HG03460 (cell line): Measurements from ENCODE around the gene LEPROT.
"Not testable (repeated sequence)": the region's sequence is repeated elsewhere in the genome, so short reads cannot be mapped to it uniquely, and the experiment has no call there.

ENCODE experiments used
- ATAC-seq: cut with Tn5 transposase; IDR thresholded peaks from one replicate; pipeline ENCODE4 v1.9.1; 2021; ENCODE audit not compliant: unreplicated experiment

The LEPROT gene, protein sequence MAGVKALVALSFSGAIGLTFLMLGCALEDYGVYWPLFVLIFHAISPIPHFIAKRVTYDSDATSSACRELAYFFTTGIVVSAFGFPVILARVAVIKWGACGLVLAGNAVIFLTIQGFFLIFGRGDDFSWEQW

GRCh38 chr1:65420590-65421350 lies at the start of gene LEPROT, which contains the start of gene LEPR:
LEPROT (plus strand) TSS chr1:65420668; CDS start chr1:65420725, 57 bp downstream.
LEPR (plus strand) TSS chr1:65420668; CDS start chr1:65565566, 144,898 bp downstream.
- peak; percentile 49 for ATAC-seq

- no peak for ATAC-seq
Observed at GRCh38 chr1:65371544-65371943, 48.9 kb upstream of the LEPROT start.

GRCh38 chr1:65372557-65372956 lies 47.9 kb upstream of the LEPROT start:
- ATAC-seq, result no peak

- ATAC-seq, result no peak
Observed at GRCh38 chr1:65377496-65378246, 42.8 kb upstream of the LEPROT start.

DNA sequence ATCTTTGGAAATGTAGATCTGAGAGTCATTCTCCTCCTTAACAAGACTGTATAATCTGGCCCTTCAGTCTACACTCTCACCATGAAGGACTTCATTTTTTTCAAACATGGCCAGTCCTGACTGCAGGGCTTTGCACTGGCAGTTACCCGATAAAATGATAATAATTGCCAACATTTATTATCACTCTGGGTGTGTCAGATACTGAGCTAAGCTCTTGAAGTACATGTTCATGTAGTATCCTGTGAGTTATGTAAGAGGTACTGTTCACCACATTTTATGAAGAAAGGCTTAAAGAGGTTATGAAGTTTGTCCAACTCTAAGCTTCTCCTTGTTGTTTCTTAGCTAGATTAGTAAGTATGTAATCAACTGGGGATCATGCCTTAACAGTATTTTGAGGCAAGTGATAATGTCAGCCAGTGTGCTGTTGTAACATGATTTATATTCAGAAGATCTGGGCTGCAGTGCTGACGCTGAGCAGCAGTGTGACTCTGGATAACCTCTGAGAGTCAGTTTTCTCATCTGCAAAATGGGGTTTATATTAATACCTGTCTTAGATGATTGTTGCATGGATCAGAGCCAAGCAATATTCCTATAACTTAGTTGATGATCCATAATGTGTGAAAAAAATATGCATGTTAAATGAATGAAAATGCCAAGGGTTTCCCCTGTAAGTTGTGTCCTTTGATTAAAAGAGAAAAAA lies 42.1 kb upstream of the LEPROT start:
- no peak for ATAC-seq

GRCh38 chr1:65384426-65384825 lies 36.0 kb upstream of the LEPROT start:
- not testable (repeated sequence) for ATAC-seq

DNA sequence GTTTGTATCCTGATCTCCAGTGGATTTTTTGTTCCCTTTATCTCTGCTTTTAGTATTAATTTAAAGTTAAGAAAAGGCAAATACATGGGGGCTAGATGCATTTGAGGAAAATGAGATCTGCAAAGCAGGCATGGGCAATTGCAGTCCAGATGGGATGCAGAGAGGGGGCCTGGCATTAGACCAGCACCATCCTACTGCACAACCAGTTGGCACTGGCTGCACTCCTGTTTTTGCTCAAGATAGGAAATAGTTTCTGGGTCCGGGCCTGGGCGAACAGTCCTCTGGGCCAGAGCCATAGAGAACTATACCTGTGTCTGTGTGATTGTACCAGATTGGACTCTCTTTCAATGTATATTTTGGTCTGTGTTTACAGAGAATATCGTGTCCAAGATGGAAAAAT lies 34.0 kb upstream of the LEPROT start:
- no peak for ATAC-seq

- no peak for ATAC-seq
Observed at GRCh38 chr1:65387821-65388220, 32.6 kb upstream of the LEPROT start.

DNA sequence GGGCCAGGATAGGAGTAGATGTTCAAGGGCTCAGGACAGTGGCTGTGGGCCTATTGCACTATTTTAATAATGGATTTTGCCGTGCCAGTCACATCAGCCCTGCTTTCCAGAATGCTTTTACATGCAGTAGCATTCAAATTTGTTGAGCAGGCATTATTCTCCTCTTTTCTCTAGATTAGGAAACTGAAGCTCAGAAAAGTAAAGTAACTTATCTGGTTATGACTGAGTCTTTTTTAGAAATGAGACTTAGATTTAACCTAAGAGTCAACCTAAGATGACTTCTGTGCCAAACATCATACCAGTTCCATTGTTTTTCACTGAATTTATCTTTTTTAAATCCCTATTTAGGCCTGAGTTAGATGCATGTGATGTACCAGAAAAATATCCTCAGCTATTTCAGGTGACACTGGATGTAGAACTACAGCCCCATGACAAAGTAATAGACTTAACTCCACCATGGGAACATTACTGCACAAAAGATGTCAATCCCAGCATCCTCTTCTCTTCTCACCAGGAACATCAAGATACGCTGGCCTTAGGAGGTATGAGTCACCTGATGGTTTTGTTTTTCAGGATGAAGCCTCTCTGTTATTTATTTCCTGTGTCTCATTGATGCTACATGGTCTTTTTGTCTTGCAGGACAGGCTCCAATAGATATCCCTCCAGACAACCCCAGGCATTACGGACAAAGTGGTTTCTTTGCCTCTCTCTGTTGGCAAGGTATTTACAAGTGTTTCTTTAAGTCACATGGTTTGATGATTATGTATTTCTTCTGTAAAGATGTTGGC lies 31.4 kb upstream of the LEPROT start:
- no peak for ATAC-seq

- ATAC-seq, result no peak
Observed at GRCh38 chr1:65392497-65392896, 28.0 kb upstream of the LEPROT start.

GRCh38 chr1:65393347-65393746 lies 27.1 kb upstream of the LEPROT start:
- ATAC-seq, result peak; percentile 81

DNA sequence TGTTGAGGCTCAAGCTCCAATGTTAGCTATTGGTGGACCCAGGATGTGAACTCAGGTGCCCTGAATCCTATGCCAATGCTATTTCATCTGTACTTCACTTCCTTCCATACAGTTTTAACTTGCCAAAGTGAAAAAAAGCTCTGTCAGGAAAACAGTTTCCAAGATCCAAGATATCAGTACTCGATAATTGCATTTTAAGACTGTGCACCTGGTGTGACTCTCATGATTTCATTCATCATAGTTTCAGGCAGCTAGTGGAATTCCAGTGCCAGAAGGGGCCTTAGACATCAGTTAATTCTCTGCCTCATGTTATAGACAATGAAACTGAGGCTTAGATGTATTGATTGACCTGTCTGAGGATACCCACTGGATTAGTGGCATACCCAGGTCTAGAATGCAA lies 26.5 kb upstream of the LEPROT start:
- no peak for ATAC-seq

GRCh38 chr1:65395887-65396612 lies 24.4 kb upstream of the LEPROT start:
- no peak for ATAC-seq

DNA sequence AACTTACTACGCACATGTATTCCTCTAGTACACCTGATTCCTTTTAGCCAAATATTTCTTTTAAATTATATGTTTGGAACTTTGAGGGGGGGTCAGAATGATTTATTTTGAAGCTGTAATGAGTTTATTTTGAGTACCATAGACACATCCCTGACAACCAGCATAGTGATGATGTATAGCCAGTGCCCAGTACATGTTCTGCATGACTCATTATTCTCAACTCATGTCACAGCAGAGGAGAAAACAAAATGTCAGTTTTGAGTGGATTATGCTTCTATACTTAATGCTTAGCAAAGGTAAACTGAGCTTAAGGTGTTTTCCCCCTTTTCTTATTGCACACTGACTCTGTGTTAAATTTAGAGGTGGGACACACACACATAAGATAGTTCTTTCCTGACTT lies 22.4 kb upstream of the LEPROT start:
- ATAC-seq, result no peak

- no peak for ATAC-seq
Observed at GRCh38 chr1:65399003-65399402, 21.5 kb upstream of the LEPROT start.

- ATAC-seq, result no peak
Observed at GRCh38 chr1:65401612-65402011, 18.9 kb upstream of the LEPROT start.

GRCh38 chr1:65404941-65405340 lies 15.5 kb upstream of the LEPROT start:
- ATAC-seq, result no peak

DNA sequence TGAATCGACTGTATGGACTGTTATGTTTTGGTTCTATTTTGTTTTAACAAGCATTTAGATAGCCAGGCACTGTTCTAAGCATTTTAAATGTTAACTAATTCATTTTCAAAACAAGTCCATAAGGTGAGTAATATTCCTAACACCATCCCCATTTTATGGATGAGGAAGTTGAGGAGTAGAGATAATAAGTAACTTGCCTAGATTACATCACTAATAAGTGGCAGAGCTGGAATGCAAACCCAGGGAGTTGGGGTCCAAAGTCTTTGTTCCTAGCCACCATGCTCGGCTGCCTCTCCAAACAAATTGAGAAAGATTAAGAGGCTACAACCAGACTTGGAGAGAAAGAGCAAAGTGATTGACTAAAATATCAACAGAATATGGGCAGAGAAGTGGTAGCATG lies 12.6 kb upstream of the LEPROT start:
- ATAC-seq, result no peak

DNA sequence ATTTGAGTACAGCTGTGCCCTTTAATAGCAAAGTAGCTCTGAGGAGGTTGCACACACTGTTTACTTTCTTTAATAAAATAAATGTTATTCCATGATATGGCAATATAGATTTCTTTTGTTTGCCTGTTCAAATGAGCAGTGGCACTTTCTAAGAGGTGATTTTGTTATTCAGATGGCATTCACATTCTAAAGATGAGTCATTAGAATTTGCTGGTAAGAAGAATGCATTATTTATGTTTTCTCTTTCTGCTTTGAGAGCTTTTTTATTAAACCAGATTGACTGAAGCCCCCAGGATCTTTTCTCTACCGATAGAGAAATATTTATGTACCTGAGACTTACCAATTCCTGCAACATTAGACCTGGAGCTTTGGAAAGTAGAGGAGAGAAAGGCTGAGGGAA lies 11.2 kb upstream of the LEPROT start:
- no peak for ATAC-seq

- ATAC-seq, result no peak
Observed at GRCh38 chr1:65409816-65410326, 10.6 kb upstream of the LEPROT start.
